ENCODE measurements around the gene ADGRF1. TPM values are rescaled to one million over a fixed set of nuclear protein-coding genes. Genes with fewer than 3 reads are reported as not detected.
"Not testable (repeated sequence)": the region's sequence is repeated elsewhere in the genome, so short reads cannot be mapped to it uniquely, and the experiment has no call there.

Gene ADGRF1
- total RNA-seq, 1 experiment from 2014 or later, result 256 TPM

- CTCF ChIA-PET, result interaction anchor here (0.7 to 2.3 kb wide), 6 partner anchors 52 to 257 kb away, joined by 3 to 11 read pairs (median 4); partner anchors contain the start of gene ADGRF1
- not testable (repeated sequence) for BruUV-seq (replicated peaks); H3K9me3 Mint-ChIP-seq (ENCODE audit: low read depth, unreplicated experiment); H3K27me3 Mint-ChIP-seq (ENCODE audit: unreplicated experiment); H3K4me3 Mint-ChIP-seq (ENCODE audit: low read depth, unreplicated experiment); H3K36me3 Mint-ChIP-seq (ENCODE audit: insufficient read depth, unreplicated experiment); H3K27ac Mint-ChIP-seq (ENCODE audit: unreplicated experiment)
- peaks cover 76% of the 10 kb centered on the region for H3K4me1 Mint-ChIP-seq (ENCODE audit: low read depth, unreplicated experiment)
- TF ChIP-seq, protein P1, sequence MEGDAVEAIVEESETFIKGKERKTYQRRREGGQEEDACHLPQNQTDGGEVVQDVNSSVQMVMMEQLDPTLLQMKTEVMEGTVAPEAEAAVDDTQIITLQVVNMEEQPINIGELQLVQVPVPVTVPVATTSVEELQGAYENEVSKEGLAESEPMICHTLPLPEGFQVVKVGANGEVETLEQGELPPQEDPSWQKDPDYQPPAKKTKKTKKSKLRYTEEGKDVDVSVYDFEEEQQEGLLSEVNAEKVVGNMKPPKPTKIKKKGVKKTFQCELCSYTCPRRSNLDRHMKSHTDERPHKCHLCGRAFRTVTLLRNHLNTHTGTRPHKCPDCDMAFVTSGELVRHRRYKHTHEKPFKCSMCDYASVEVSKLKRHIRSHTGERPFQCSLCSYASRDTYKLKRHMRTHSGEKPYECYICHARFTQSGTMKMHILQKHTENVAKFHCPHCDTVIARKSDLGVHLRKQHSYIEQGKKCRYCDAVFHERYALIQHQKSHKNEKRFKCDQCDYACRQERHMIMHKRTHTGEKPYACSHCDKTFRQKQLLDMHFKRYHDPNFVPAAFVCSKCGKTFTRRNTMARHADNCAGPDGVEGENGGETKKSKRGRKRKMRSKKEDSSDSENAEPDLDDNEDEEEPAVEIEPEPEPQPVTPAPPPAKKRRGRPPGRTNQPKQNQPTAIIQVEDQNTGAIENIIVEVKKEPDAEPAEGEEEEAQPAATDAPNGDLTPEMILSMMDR (IDR thresholded peaks at IDR 0.05; ENCODE audit: unreplicated experiment), result peak; percentile 65
- peak; percentile 40 for DNase-seq
- intact Hi-C loops (cut with micrococcal nuclease; ENCODE audit: unreplicated experiment), result loop anchor here (1.0 to 5.0 kb wide), 4 partner anchors 143 to 572 kb away; no protein-coding TSS in a partner anchor
Observed at GRCh38 chr6:46990818-46991510, 51.2 kb downstream of the ADGRF1 start.

DNA sequence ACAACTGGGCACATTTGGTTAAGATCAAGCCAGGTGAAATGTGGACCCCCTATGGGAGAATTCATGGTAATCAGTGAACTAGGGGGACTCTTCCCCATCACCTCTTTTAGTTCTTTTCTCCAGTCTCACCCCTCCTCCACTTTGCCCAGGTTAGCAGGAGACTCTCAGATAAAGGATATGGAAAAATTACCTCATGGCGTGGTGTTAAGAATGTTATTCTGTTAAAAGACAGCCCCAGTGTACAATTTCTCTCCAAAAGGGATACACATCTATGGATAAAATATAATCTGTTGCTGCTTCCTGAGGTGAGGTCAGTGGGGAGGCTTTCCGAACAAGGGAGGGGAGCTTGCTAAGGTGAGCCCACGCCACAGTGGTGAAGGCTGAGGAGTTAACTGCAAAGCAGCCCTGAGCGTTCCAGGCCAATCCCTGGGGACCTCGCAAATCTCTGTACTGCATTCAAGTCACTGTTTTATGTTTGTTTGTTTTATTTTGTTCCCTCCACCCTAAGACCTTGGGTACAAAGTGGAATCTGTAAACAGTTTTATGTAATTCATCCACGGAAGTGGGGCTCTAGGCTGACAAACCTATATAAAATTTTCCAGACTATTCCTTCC, 52.0 kb downstream of the ADGRF1 start:
- TF ChIP-seq, protein P1 (IDR thresholded peaks at IDR 0.05; ENCODE audit: unreplicated experiment), result no peak

DNA sequence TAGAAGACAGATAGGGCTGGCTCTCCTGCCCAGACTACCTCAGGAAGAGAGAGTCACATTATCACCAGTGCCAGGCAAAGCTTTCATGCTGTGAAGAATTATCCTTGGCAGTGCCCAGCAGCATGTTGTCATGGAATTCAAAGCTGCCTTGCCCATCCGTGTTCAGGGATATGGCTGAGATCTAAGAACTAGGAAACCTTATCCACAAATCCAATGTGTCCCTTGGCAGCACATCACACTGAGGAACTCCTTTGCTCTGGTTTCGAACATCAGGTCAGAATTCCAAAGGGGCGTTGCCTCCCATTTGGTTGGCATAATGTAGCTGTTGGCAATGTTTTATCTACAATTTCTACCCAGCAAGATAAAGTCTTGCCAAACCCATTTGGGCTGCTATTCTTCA, 52.7 kb downstream of the ADGRF1 start:
- TF ChIP-seq, protein P1 (IDR thresholded peaks at IDR 0.05; ENCODE audit: unreplicated experiment), result no peak
- peaks cover 70% of the 10 kb centered on the region for H3K4me1 Mint-ChIP-seq (ENCODE audit: low read depth, unreplicated experiment)
- no TSS peak for BruUV-seq (replicated peaks)
- no peak for DNase-seq
- no peaks in the 10 kb centered on the region for H3K9me3 Mint-ChIP-seq (ENCODE audit: low read depth, unreplicated experiment)
- no peak overlapping the region for H3K4me3 Mint-ChIP-seq (ENCODE audit: low read depth, unreplicated experiment)
- H3K27ac Mint-ChIP-seq (ENCODE audit: unreplicated experiment), result peak overlapping the region; percentile 44
- intact Hi-C loops (cut with micrococcal nuclease; ENCODE audit: unreplicated experiment), result no loop called here
- CTCF ChIA-PET, result interaction anchor here (1.2 to 2.3 kb wide), 2 partner anchors 17 to 140 kb away, joined by 3 to 11 read pairs; no protein-coding TSS in a partner anchor
- no peaks in the 10 kb centered on the region for H3K27me3 Mint-ChIP-seq (ENCODE audit: unreplicated experiment)
- peaks cover 5% of the 10 kb centered on the region for H3K36me3 Mint-ChIP-seq (ENCODE audit: insufficient read depth, unreplicated experiment)

More for the DNA sequence above, 52.0 kb downstream of the ADGRF1 start:
- Mint-ChIP-seq H3K4me3 (ENCODE audit: low read depth, unreplicated experiment) (no peak overlapping the region), H3K27me3 (ENCODE audit: unreplicated experiment) (no peaks in the 10 kb centered on the region), H3K4me1 (ENCODE audit: low read depth, unreplicated experiment) (peaks cover 76% of the 10 kb centered on the region), H3K9me3 (ENCODE audit: low read depth, unreplicated experiment) (no peaks in the 10 kb centered on the region), H3K27ac (ENCODE audit: unreplicated experiment) (peak overlapping the region; percentile 27), H3K36me3 (ENCODE audit: insufficient read depth, unreplicated experiment) (peaks cover 5% of the 10 kb centered on the region)
- CTCF ChIA-PET, result interaction anchor here (0.7 to 2.3 kb wide), 6 partner anchors 17 to 256 kb away, joined by 3 to 11 read pairs (median 4); partner anchors contain the start of gene ADGRF1
- DNase-seq, result no peak
- intact Hi-C loops (cut with micrococcal nuclease; ENCODE audit: unreplicated experiment), result loop anchor here (2.0 to 5.0 kb wide), 3 partner anchors 208 to 571 kb away; no protein-coding TSS in a partner anchor
- no TSS peak for BruUV-seq (replicated peaks)

- Mint-ChIP-seq H3K4me3 (ENCODE audit: low read depth, unreplicated experiment) (no peak overlapping the region), H3K27me3 (ENCODE audit: unreplicated experiment) (no peaks in the 10 kb centered on the region), H3K4me1 (ENCODE audit: low read depth, unreplicated experiment) (peaks cover 80% of the 10 kb centered on the region), H3K9me3 (ENCODE audit: low read depth, unreplicated experiment) (no peaks in the 10 kb centered on the region), H3K27ac (ENCODE audit: unreplicated experiment) (peak overlapping the region; percentile 44), H3K36me3 (ENCODE audit: insufficient read depth, unreplicated experiment) (peaks cover 7% of the 10 kb centered on the region)
- DNase-seq, result no peak
- TF ChIP-seq, protein P1 (IDR thresholded peaks at IDR 0.05; ENCODE audit: unreplicated experiment), result no peak
- intact Hi-C loops (cut with micrococcal nuclease; ENCODE audit: unreplicated experiment), result no loop called here
- CTCF ChIA-PET, result interaction anchor here (0.6 to 1.2 kb wide), 4 partner anchors 82 to 196 kb away, joined by 3 to 10 read pairs (median 4); no protein-coding TSS in a partner anchor
- no TSS peak for BruUV-seq (replicated peaks)
Observed at GRCh38 chr6:46985943-46986342, 56.2 kb downstream of the ADGRF1 start.
